Astrocyte of the cerebellum (primary cell): ENCODE data around the gene WAS.

ENCODE experiments used
- DNase-seq: peaks from one replicate; pipeline ENCODE4 v3.0.0-alpha.2; 2011; ENCODE audit warnings: low read depth
- H3K4me3 ChIP-seq: 2 replicates; pipeline ENCODE4 v1.5.1; 2011; ENCODE audit warnings: mild to moderate bottlenecking, low read depth, low read length, moderate library complexity
- in situ Hi-C: cut with HindIII; loops from 2 replicates; pipeline ENCODE4 v1.10.0; 2017; ENCODE audit warnings: low sequenced_read_pairs
- TF ChIP-seq, protein P1 (sequence below): IDR thresholded peaks from 2 replicates; pipeline ENCODE4 v1.5.1; 2012; ENCODE audit warnings: low read length, low read depth, moderate library complexity, mild to moderate bottlenecking; ENCODE audit errors: missing control alignments

Gene WAS

GRCh38 chrX:48737213-48737938 is 53.8 kb downstream of the WAS start:
- H3K4me3 ChIP-seq = peak overlapping the region; percentile 55
- peak; percentile 93 for DNase-seq
- TF ChIP-seq, protein P1, sequence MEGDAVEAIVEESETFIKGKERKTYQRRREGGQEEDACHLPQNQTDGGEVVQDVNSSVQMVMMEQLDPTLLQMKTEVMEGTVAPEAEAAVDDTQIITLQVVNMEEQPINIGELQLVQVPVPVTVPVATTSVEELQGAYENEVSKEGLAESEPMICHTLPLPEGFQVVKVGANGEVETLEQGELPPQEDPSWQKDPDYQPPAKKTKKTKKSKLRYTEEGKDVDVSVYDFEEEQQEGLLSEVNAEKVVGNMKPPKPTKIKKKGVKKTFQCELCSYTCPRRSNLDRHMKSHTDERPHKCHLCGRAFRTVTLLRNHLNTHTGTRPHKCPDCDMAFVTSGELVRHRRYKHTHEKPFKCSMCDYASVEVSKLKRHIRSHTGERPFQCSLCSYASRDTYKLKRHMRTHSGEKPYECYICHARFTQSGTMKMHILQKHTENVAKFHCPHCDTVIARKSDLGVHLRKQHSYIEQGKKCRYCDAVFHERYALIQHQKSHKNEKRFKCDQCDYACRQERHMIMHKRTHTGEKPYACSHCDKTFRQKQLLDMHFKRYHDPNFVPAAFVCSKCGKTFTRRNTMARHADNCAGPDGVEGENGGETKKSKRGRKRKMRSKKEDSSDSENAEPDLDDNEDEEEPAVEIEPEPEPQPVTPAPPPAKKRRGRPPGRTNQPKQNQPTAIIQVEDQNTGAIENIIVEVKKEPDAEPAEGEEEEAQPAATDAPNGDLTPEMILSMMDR = no peak
- in situ Hi-C loops = no loop called here

- TF ChIP-seq, protein P1 = no peak
- in situ Hi-C loops = no loop called here
- no peak for DNase-seq
- H3K4me3 ChIP-seq = peak overlapping the region; percentile 55
Measured at GRCh38 chrX:48737940-48738339, 54.3 kb downstream of the WAS start.
